Neutrophil (primary cell): Measurements from ENCODE around the gene NR5A1.

ENCODE experiments used
- H3K27ac ChIP-seq: fragments of 200-600 bp; sonication (generic); 2 replicates; pipeline ENCODE4 v1.5.1; 2016; ENCODE audit warnings: mild to moderate bottlenecking, moderate library complexity
- H3K27me3 ChIP-seq: fragments of 200-600 bp; sonication (generic); 2 replicates; pipeline ENCODE4 v1.6.0; 2016; ENCODE audit warnings: mild to moderate bottlenecking
- H3K36me3 ChIP-seq: fragments of 200-600 bp; sonication (generic); 2 replicates; pipeline ENCODE4 v1.5.1; 2017
- H3K4me1 ChIP-seq, 2 experiments: fragments of 200-600 bp in 1 of 2; sonication (generic) in 1 of 2; 1 replicate in 1 of 2; 2 replicates in 1 of 2; pipeline versions ENCODE4 v1.5.1 to v1.6.1; 2013 to 2016; ENCODE audit warnings: low read depth in 1 of 2, low read length in 1 of 2, mild to moderate bottlenecking in 1 of 2, moderate library complexity in 1 of 2; ENCODE audit not compliant: control insufficient read depth in 1 of 2, insufficient read depth in 1 of 2
- H3K4me3 ChIP-seq, 2 experiments: fragments of 200-600 bp in 1 of 2; sonication (generic) in 1 of 2; 1 replicate in 1 of 2; 2 replicates in 1 of 2; pipeline ENCODE4 v1.5.1; 2013 to 2016; ENCODE audit warnings: low read depth in 1 of 2, low read length in 1 of 2, mild to moderate bottlenecking in 1 of 2, moderate library complexity in 1 of 2
- H3K9me3 ChIP-seq: fragments of 200-600 bp; sonication (generic); 2 replicates; pipeline ENCODE4 v1.5.1; 2016
- TF ChIP-seq, protein P1 (sequence below): fragments of 200-600 bp; sonication (generic); IDR thresholded peaks from 2 replicates; pipeline ENCODE4 v1.5.1; 2016; ENCODE audit warnings: antibody characterized with exemption

NR5A1 gene

DNA sequence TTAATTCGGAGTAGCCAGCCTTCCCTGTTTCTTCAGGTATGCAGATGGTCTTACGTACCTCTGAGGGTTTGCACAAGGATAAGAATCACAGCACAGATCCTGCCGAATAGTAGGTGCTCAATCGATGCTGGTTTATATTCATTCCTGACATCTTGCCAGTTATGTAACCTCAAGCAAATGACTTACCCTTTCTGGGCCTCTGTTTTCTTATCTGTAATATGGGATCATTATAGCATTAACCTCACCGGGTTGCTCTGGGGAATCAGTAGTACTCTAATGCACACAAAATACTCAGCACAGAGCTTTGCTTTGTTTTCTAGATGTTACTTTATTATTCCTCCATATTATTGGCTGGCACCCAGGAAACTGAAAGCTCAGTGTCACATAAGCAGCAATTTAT, 7.7 kb upstream of the NR5A1 start:
- no peak overlapping the region for H3K27ac ChIP-seq
- no peak overlapping the region for H3K4me3 ChIP-seq
- H3K9me3 ChIP-seq = no peaks in the 10 kb centered on the region
- H3K36me3 ChIP-seq = peaks cover 3% of the 10 kb centered on the region
- no peaks in the 10 kb centered on the region for H3K4me1 ChIP-seq
- TF ChIP-seq, protein P1, sequence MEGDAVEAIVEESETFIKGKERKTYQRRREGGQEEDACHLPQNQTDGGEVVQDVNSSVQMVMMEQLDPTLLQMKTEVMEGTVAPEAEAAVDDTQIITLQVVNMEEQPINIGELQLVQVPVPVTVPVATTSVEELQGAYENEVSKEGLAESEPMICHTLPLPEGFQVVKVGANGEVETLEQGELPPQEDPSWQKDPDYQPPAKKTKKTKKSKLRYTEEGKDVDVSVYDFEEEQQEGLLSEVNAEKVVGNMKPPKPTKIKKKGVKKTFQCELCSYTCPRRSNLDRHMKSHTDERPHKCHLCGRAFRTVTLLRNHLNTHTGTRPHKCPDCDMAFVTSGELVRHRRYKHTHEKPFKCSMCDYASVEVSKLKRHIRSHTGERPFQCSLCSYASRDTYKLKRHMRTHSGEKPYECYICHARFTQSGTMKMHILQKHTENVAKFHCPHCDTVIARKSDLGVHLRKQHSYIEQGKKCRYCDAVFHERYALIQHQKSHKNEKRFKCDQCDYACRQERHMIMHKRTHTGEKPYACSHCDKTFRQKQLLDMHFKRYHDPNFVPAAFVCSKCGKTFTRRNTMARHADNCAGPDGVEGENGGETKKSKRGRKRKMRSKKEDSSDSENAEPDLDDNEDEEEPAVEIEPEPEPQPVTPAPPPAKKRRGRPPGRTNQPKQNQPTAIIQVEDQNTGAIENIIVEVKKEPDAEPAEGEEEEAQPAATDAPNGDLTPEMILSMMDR = no peak
- peaks cover 33% of the 10 kb centered on the region for H3K27me3 ChIP-seq

DNA sequence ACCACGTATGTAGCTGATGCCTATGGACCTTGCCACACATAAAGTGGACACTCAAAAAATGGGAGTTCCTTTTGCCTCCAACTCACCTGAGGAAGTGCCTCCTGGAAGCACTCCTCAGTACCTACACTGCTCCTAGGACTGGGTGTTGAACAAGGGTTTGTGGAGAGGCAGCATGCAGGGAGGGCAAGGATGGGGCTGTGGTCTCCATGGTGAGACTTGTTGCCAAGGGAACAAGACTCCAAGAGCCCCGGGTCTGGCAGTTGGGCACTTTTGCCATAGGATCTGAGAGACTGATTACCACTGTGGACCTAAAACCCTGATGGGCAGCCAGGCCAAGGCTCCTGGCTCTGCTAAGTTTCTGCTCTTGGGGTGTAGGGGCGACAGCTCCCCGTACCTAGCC, 6.9 kb upstream of the NR5A1 start:
- Histone ChIP-seq H3K9me3 (no peaks in the 10 kb centered on the region), H3K27me3 (peaks cover 33% of the 10 kb centered on the region), H3K27ac (no peak overlapping the region), H3K4me1 (no peaks in the 10 kb centered on the region), H3K4me3 (no peak overlapping the region), H3K36me3 (peaks cover 2% of the 10 kb centered on the region)
- TF ChIP-seq, protein P1 = no peak

- no peaks in the 10 kb centered on the region for H3K9me3 ChIP-seq
- peaks cover 2% of the 10 kb centered on the region for H3K36me3 ChIP-seq
- H3K27ac ChIP-seq = no peak overlapping the region
- no peak overlapping the region for H3K4me3 ChIP-seq
- TF ChIP-seq, protein P1 = no peak
- peaks cover 36% of the 10 kb centered on the region for H3K27me3 ChIP-seq
- H3K4me1 ChIP-seq = no peaks in the 10 kb centered on the region
Measured at GRCh38 chr9:124513376-124513994, 6.3 kb upstream of the NR5A1 start.

DNA sequence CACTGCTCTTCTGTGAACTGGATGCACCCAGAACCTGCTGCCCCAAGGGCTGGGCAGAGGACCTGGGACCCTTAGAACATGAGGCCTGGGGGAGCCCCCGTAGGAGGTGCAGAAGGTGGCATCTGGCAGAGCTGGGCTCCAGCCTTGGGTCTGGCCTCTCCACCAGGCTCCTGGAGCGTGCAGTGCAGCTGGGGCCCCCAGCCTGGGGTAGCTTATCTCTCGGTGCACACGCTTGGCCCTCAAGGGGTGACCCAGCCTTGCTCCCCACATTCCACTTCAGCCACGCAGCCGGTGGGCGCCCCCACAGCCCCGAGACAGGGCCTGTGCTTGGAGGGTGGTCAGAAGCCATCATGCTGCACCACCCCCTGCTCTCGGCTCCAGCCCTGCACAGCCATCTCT, 5.6 kb upstream of the NR5A1 start:
- H3K27ac ChIP-seq = no peak overlapping the region
- H3K4me3 ChIP-seq = no peak overlapping the region
- no peaks in the 10 kb centered on the region for H3K36me3 ChIP-seq
- TF ChIP-seq, protein P1 = no peak
- H3K4me1 ChIP-seq = no peaks in the 10 kb centered on the region
- no peaks in the 10 kb centered on the region for H3K9me3 ChIP-seq
- H3K27me3 ChIP-seq = peaks cover 43% of the 10 kb centered on the region

- Histone ChIP-seq H3K27ac (no peak overlapping the region), H3K4me3 (no peak overlapping the region), H3K9me3 (no peaks in the 10 kb centered on the region), H3K27me3 (peaks cover 50% of the 10 kb centered on the region), H3K36me3 (no peaks in the 10 kb centered on the region), H3K4me1 (no peaks in the 10 kb centered on the region)
- TF ChIP-seq, protein P1 = no peak
Measured at GRCh38 chr9:124511891-124512805, 4.9 kb upstream of the NR5A1 start.
